Cardiac muscle cell (in vitro differentiated cells and primary cell): ENCODE data around the gene MYO5A. TPM values are rescaled to one million over a fixed set of nuclear protein-coding genes. Genes with fewer than 3 reads are reported as not detected.
"Not testable (repeated sequence)": the region's sequence is repeated elsewhere in the genome, so short reads cannot be mapped to it uniquely, and the experiment has no call there.

Experiments used
- DNase-seq, 2 donors: peaks; one replicate each; pipeline versions ENCODE4 v3.0.0 to v3.0.0-alpha.2; 2010 to 2017; ENCODE audit warnings: low read depth in 1 of 2, low spot score in 1 of 2
- H3K27ac ChIP-seq: fragments of 200-600 bp; sonication (generic); 2 replicates; pipeline ENCODE4 v1.5.1; 2016
- H3K27me3 ChIP-seq: fragments of 200-600 bp; sonication (generic); 2 replicates; pipeline ENCODE4 v1.6.0; 2016; ENCODE audit warnings: control low read depth
- H3K36me3 ChIP-seq: fragments of 200-600 bp; sonication (generic); 2 replicates; pipeline ENCODE4 v1.5.1; 2016; ENCODE audit warnings: control low read depth
- H3K4me1 ChIP-seq: fragments of 200-600 bp; sonication (generic); 2 replicates; pipeline ENCODE4 v1.8.1; 2017; ENCODE audit warnings: low read depth, mild to moderate bottlenecking, mixed run types
- H3K4me3 ChIP-seq: fragments of 200-600 bp; sonication (generic); 2 replicates; pipeline ENCODE4 v1.5.1; 2016; ENCODE audit warnings: mild to moderate bottlenecking
- H3K9me3 ChIP-seq: fragments of 200-600 bp; sonication (generic); 2 replicates; pipeline ENCODE4 v1.5.1; 2017; ENCODE audit warnings: low read depth, mild to moderate bottlenecking, control low read depth
- CTCF ChIP-seq: IDR thresholded peaks from 2 replicates; pipeline ENCODE4 v1.5.1; 2012; ENCODE audit warnings: low read depth, mild to moderate bottlenecking, low read length
- polyA plus RNA-seq: library from polyadenylated mRNA; unstranded; fragments of >200 nt; fragmentation: Nextera tagmentation; extraction: Ambion mirVana; gene quantifications from 2 replicates; pipeline ENCODE4 v1.2.1, GENCODE V29; 2016
- total RNA-seq: library from RNA; depleted of rRNA; stranded (reverse); fragments of >200 nt; gene quantifications from 2 replicates; pipeline ENCODE4 v1.2.3, GENCODE V29; 2016

Gene MYO5A
- total and polyA plus RNA-seq, 2 experiments from 2014 or later = 5.1 to 27.7 TPM

DNA sequence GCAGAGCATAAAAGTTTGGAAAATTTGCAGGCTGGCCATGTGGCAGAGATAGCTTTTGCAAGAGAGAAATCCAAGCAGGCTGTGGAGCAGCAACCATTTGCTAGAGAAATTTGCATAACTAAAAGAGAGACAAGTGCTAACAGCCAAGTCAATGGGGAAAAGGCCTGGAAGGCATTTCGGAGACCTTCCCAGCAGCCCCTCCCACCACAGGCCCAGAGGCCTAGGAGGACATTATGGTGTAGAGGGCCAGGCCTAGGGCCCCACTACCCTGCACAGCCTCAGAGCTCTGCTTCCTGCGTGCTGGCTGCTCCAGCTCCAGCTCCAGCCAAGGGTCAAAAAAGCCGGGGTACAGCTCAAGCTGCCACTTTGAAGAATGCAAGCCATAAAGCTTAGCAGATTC is 82.7 kb downstream of the MYO5A start:
- no peak for DNase-seq

GRCh38 chr15:52445553-52445952 is 83.1 kb downstream of the MYO5A start:
- Histone ChIP-seq H3K27me3 (no peaks in the 10 kb centered on the region), H3K4me1 (no peaks in the 10 kb centered on the region), H3K27ac (no peak overlapping the region), H3K4me3 (no peak overlapping the region), H3K9me3 (no peaks in the 10 kb centered on the region), H3K36me3 (no peaks in the 10 kb centered on the region)
- no peak for TF ChIP-seq CTCF
- no peak for DNase-seq

More for the DNA sequence above, 82.7 kb downstream of the MYO5A start:
- Histone ChIP-seq H3K36me3 (no peaks in the 10 kb centered on the region), H3K4me3 (no peak overlapping the region), H3K9me3 (no peaks in the 10 kb centered on the region), H3K27ac (no peak overlapping the region), H3K27me3 (no peaks in the 10 kb centered on the region), H3K4me1 (no peaks in the 10 kb centered on the region)
- no peak for TF ChIP-seq CTCF

GRCh38 chr15:52443205-52443604 is 85.5 kb downstream of the MYO5A start:
- H3K9me3 ChIP-seq, H3K4me1 ChIP-seq, H3K4me3 ChIP-seq, H3K36me3 ChIP-seq, H3K27me3 ChIP-seq, DNase-seq, H3K27ac ChIP-seq: not testable (repeated sequence)

DNA sequence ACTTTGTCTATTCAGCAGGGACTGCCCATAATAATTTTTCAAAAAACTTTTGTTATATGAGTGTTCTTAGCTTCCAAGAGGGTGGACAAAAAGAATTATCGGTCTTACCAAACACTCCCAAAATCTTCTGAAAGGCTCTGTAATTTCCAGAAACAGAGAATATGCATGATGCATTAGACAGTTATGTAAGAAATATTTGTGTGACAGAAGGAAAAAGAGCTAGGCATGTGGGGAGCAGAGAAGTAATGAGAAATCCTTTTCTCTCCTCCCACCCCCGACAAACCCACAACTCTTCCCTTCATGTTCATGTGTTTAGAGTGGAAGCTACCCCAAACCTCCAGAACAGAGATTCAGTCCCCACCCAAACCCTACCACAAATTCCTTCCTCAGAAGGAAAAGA is 86.8 kb downstream of the MYO5A start:
- Histone ChIP-seq H3K27me3 (no peaks in the 10 kb centered on the region), H3K27ac (no peak overlapping the region), H3K9me3 (no peaks in the 10 kb centered on the region), H3K4me1 (peaks cover 10% of the 10 kb centered on the region), H3K36me3 (no peaks in the 10 kb centered on the region), H3K4me3 (no peak overlapping the region)
- no peak for DNase-seq
- TF ChIP-seq CTCF = no peak

DNA sequence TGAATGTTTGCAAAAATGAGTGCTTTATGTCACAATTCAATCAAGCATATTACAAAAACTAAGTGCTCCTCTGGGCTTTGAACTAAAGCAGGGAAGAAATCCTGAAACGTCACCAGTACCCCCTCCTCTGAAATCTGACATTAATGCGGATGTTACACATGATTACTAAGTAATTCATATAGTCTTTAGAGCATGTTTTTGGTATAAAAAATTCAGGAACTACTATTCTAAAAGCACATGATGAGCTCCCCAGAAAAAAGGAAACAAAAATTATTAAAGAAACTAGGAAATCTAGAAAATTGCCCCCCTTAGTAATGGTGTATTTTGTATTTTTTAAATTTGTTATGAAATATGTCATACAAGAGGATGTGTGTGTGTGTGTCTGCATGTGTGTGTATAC is 87.7 kb downstream of the MYO5A start:
- H3K27me3 ChIP-seq = no peaks in the 10 kb centered on the region
- H3K9me3 ChIP-seq = no peaks in the 10 kb centered on the region
- peaks cover 10% of the 10 kb centered on the region for H3K4me1 ChIP-seq
- no peak for DNase-seq
- no peak overlapping the region for H3K4me3 ChIP-seq
- H3K27ac ChIP-seq = no peak overlapping the region
- H3K36me3 ChIP-seq = no peaks in the 10 kb centered on the region
- TF ChIP-seq CTCF = no peak

DNA sequence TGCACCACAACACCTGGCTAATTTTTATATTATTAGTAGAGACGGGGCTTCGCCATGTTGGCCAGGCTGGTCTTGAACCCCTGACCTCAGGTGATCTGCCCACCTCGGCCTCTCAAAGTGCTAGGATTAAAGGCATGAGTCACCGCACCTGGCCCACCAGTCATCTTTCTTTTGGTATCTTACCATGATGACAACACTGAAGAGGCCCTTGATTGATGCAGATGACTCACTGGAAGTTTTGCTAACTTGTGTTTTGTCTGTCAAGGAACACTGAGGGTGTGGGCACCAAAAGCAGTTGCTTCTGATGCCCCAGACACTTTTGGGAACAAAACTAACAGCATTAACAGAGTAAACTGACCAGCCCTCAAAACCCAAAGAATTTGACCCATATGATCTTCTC is 88.3 kb downstream of the MYO5A start:
- no peak overlapping the region for H3K27ac ChIP-seq
- DNase-seq = no peak

More for the DNA sequence above, 88.3 kb downstream of the MYO5A start:
- TF ChIP-seq CTCF = no peak
- Histone ChIP-seq H3K27me3 (no peaks in the 10 kb centered on the region), H3K4me1 (peaks cover 10% of the 10 kb centered on the region), H3K4me3 (no peak overlapping the region), H3K36me3 (no peaks in the 10 kb centered on the region), H3K9me3 (no peaks in the 10 kb centered on the region)
